Measurements from ENCODE around the gene OSMR. TPM values are rescaled to one million over a fixed set of nuclear protein-coding genes. Genes with fewer than 3 reads are reported as not detected.

Gene OSMR
- total and polyA plus RNA-seq, 3 donors from 2014 or later: 12.9 to 18.3 (median 13.5) TPM

GRCh38 chr5:38835887-38836286, 9.9 kb upstream of the OSMR start:
- no peaks in the 10 kb centered on the region for H3K36me3 ChIP-seq (ENCODE audit: low read depth, missing control alignments)
- DNase-seq: no peak
- intact Hi-C loops (cut with DNase I; ENCODE audit: low total_unique reads): no loop called here

GRCh38 chr5:38837416-38837815, 8.4 kb upstream of the OSMR start:
- Histone ChIP-seq H3K36me3 (ENCODE audit: low read depth, missing control alignments) (no peaks in the 10 kb centered on the region), H3K27ac (no peak overlapping the region), H3K4me3 (no peak overlapping the region), H3K4me1 (no peaks in the 10 kb centered on the region), H3K27me3 (no peaks in the 10 kb centered on the region), H3K9me3 (no peaks in the 10 kb centered on the region)
- no peak for DNase-seq
- 74 to 82% methylated on average over 2 of the region's 2 CpGs for WGBS, 2 donors
- TF ChIP-seq POLR2A (IDR thresholded peaks at IDR 0.05) (no peak), CTCF (IDR thresholded peaks at IDR 0.05) (no peak)
- intact Hi-C loops (cut with DNase I; ENCODE audit: low total_unique reads): no loop called here

More at GRCh38 chr5:38835887-38836286, 9.9 kb upstream of the OSMR start:
- H3K9me3 ChIP-seq: no peaks in the 10 kb centered on the region
- no peaks in the 10 kb centered on the region for H3K4me1 ChIP-seq
- H3K27ac ChIP-seq: no peak overlapping the region
- H3K4me3 ChIP-seq: no peak overlapping the region
- no peaks in the 10 kb centered on the region for H3K27me3 ChIP-seq
- TF ChIP-seq CTCF (IDR thresholded peaks at IDR 0.05): no peak
- no peak for TF ChIP-seq POLR2A (IDR thresholded peaks at IDR 0.05)
- 36 to 52% methylated on average over 2 of the region's 2 CpGs for WGBS, 2 donors

GRCh38 chr5:38837932-38838331, 7.9 kb upstream of the OSMR start:
- Histone ChIP-seq H3K4me1 (no peaks in the 10 kb centered on the region), H3K9me3 (no peaks in the 10 kb centered on the region), H3K27ac (no peak overlapping the region), H3K36me3 (ENCODE audit: low read depth, missing control alignments) (no peaks in the 10 kb centered on the region), H3K4me3 (no peak overlapping the region), H3K27me3 (no peaks in the 10 kb centered on the region)
- 71 to 97% methylated on average over 2 of the region's 2 CpGs for WGBS, 2 donors
- no peak for DNase-seq
- TF ChIP-seq CTCF (IDR thresholded peaks at IDR 0.05): no peak
- no peak for TF ChIP-seq POLR2A (IDR thresholded peaks at IDR 0.05)
- intact Hi-C loops (cut with DNase I; ENCODE audit: low total_unique reads): no loop called here

GRCh38 chr5:38843665-38844064, 2.1 kb upstream of the OSMR start:
- Histone ChIP-seq H3K27ac (no peak overlapping the region), H3K36me3 (ENCODE audit: low read depth, missing control alignments) (no peaks in the 10 kb centered on the region), H3K27me3 (no peaks in the 10 kb centered on the region), H3K4me3 (no peak overlapping the region), H3K9me3 (no peaks in the 10 kb centered on the region), H3K4me1 (no peaks in the 10 kb centered on the region)
- intact Hi-C loops (cut with DNase I; ENCODE audit: low total_unique reads): no loop called here
- DNase-seq: no peak
- 46 to 47% methylated on average over 1 of the region's 1 CpG for WGBS, 2 donors
- TF ChIP-seq CTCF (IDR thresholded peaks at IDR 0.05) (no peak), POLR2A (IDR thresholded peaks at IDR 0.05) (no peak)

- Histone ChIP-seq H3K27me3 (no peaks in the 10 kb centered on the region), H3K4me1 (no peaks in the 10 kb centered on the region), H3K4me3 (peak overlapping the region; percentile 75 to 78)
These were observed 683 bp downstream of the OSMR start for GRCh38 chr5:38846379-38847011.

More at GRCh38 chr5:38846379-38847011, 683 bp downstream of the OSMR start:
- TF ChIP-seq CTCF (IDR thresholded peaks at IDR 0.05): no peak
- TF ChIP-seq POLR2A (IDR thresholded peaks at IDR 0.05): no peak
- Histone ChIP-seq H3K27ac (peak overlapping the region; percentile 78 to 88), H3K36me3 (ENCODE audit: low read depth, missing control alignments) (no peaks in the 10 kb centered on the region), H3K9me3 (no peaks in the 10 kb centered on the region)
- intact Hi-C loops (cut with DNase I; ENCODE audit: low total_unique reads): no loop called here
- WGBS, 2 donors: 14 to 17% methylated on average over 14 to 24 of the region's 24 CpGs
- no peak for DNase-seq

Data from testis (tissue), 3 donors.